HepG2 (cell line): ENCODE measurements around the gene CENPP. TPM values are rescaled to one million over a fixed set of nuclear protein-coding genes. Genes with fewer than 3 reads are reported as not detected.

Experiments used
- AGO2 ChIP-seq: fragments of 200-400 bp; formaldehyde crosslinking; optimal IDR thresholded peaks from 2 replicates; pipeline ENCODE3; 2017; ENCODE audit warnings: mild to moderate bottlenecking, low read depth, low read length, moderate library complexity
- DMTF1 ChIP-seq: sonication (generic); formaldehyde crosslinking; IDR thresholded peaks from 2 replicates; pipeline ENCODE4 v1.4.0; 2020; ENCODE audit warnings: mild to moderate bottlenecking, missing genetic modification reagents
- FOXA1 ChIP-seq, 2 experiments: fragments of 450-650 bp in 1 of 2; sonication (generic) in 1 of 2; formaldehyde crosslinking in 1 of 2; IDR thresholded peaks; 2 replicates each; pipeline versions ENCODE4 v1.4.0 to v1.6.1; 2016 to 2020; ENCODE audit warnings: missing genetic modification reagents in 1 of 2
- GABPA ChIP-seq, 2 experiments: IDR thresholded peaks; 2 replicates each; pipeline ENCODE4 v1.6.1; 2011 to 2016; ENCODE audit warnings: low read depth in 2 of 2, low read length in 1 of 2, missing biosample characterization in 1 of 2, missing genetic modification characterization in 1 of 2
- GABPB1 ChIP-seq: IDR thresholded peaks from 2 replicates; pipeline ENCODE4 v1.6.1; 2016; ENCODE audit warnings: mild to moderate bottlenecking, missing genetic modification reagents, moderate library complexity, missing compliant biosample characterization
- HNRNPL ChIP-seq: fragments of 200-400 bp; formaldehyde crosslinking; IDR thresholded peaks from 2 replicates; pipeline ENCODE4 v1.6.1; 2017; ENCODE audit warnings: mild to moderate bottlenecking, low read depth, low read length
- MIER3 ChIP-seq: IDR thresholded peaks from 2 replicates; pipeline ENCODE4 v1.6.1; 2016; ENCODE audit warnings: missing compliant biosample characterization, borderline replicate concordance
- MTF2 ChIP-seq: sonication (generic); formaldehyde crosslinking; IDR thresholded peaks from 2 replicates; pipeline ENCODE4 v1.5.0; 2020; ENCODE audit warnings: missing genetic modification reagents, borderline replicate concordance
- POGZ ChIP-seq: sonication (generic); formaldehyde crosslinking; IDR thresholded peaks from 2 replicates; pipeline ENCODE4 v1.4.0; 2020; ENCODE audit warnings: mild to moderate bottlenecking, missing genetic modification reagents
- TMF1 ChIP-seq: sonication (generic); formaldehyde crosslinking; IDR thresholded peaks from 2 replicates; pipeline ENCODE4 v1.8.1; 2022; ENCODE audit warnings: low read depth, missing genetic modification reagents
- ZNF724P ChIP-seq: sonication (generic); formaldehyde crosslinking; IDR thresholded peaks from 2 replicates; pipeline ENCODE4 v1.8.0; 2022; ENCODE audit warnings: missing genetic modification reagents, borderline replicate concordance
- ZNF788 ChIP-seq: sonication (generic); formaldehyde crosslinking; IDR thresholded peaks from 2 replicates; pipeline ENCODE4 v1.5.0; 2020; ENCODE audit warnings: mild to moderate bottlenecking, missing genetic modification reagents, borderline replicate concordance
- polyA plus RNA-seq, 8 experiments: library from polyadenylated mRNA; depleted of rRNA in 3 of 8; stranded (reverse) in 7 of 8; unstranded in 1 of 8; fragments of >200 nt; fragmentation: Illumina TruSeq in 4 of 8; extraction: Trizol in 4 of 8; gene quantifications; 2 replicates each; pipeline versions ENCODE4 v1.2.1 to v1.2.3, GENCODE V29; 2011 to 2016; ENCODE audit warnings: low read depth in 4 of 8, missing spikeins in 1 of 8, mixed read lengths in 1 of 8; ENCODE audit not compliant: insufficient read depth in 1 of 8
- total RNA-seq, 5 experiments: library from RNA; depleted of rRNA; stranded (reverse); fragments of >200 nt; fragmentation: Illumina TruSeq; extraction: Trizol; gene quantifications; 2 replicates each; pipeline ENCODE4 v1.2.3, GENCODE V29; 2016; ENCODE audit warnings: low read depth in 1 of 5
- TF ChIP-seq, protein P1 (sequence below): sonication (generic); formaldehyde crosslinking; IDR thresholded peaks from 2 replicates; pipeline ENCODE4 v1.8.0; 2022; ENCODE audit warnings: missing genetic modification reagents, mild to moderate bottlenecking, moderate library complexity, borderline replicate concordance
- TF ChIP-seq, protein P2 (sequence below): sonication (generic); formaldehyde crosslinking; IDR thresholded peaks from 2 replicates; pipeline ENCODE4 v1.5.1; 2020; ENCODE audit warnings: mild to moderate bottlenecking, missing genetic modification reagents, borderline replicate concordance
- TF ChIP-seq, protein P3 (sequence below): sonication (generic); formaldehyde crosslinking; IDR thresholded peaks from 2 replicates; pipeline ENCODE4 v1.4.0; 2020; ENCODE audit warnings: missing genetic modification reagents
- TF ChIP-seq, protein P4 (sequence below): sonication (generic); formaldehyde crosslinking; IDR thresholded peaks from 2 replicates; pipeline ENCODE4 v1.5.0; 2020; ENCODE audit warnings: mild to moderate bottlenecking, low read depth, missing genetic modification reagents, borderline replicate concordance

Gene CENPP
- total and polyA plus RNA-seq, 2 of the 13 experiments (the other 11 are each of a cell fraction or from before 2014, with no cell fraction given), result 2.0 to 11.4 TPM

GRCh38 chr9:92616655-92617111 lies 290.9 kb downstream of the CENPP start (continued):
- TF ChIP-seq, protein P1, sequence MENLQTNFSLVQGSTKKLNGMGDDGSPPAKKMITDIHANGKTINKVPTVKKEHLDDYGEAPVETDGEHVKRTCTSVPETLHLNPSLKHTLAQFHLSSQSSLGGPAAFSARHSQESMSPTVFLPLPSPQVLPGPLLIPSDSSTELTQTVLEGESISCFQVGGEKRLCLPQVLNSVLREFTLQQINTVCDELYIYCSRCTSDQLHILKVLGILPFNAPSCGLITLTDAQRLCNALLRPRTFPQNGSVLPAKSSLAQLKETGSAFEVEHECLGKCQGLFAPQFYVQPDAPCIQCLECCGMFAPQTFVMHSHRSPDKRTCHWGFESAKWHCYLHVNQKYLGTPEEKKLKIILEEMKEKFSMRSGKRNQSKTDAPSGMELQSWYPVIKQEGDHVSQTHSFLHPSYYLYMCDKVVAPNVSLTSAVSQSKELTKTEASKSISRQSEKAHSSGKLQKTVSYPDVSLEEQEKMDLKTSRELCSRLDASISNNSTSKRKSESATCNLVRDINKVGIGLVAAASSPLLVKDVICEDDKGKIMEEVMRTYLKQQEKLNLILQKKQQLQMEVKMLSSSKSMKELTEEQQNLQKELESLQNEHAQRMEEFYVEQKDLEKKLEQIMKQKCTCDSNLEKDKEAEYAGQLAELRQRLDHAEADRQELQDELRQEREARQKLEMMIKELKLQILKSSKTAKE, result no peak
- TF ChIP-seq MIER3 (CRISPR knock-in tag) (peak; percentile 39; the same call in 1 of the 2 replicates), HNRNPL (no peak), ZNF788 (CRISPR knock-in tag) (no peak; the same call in 1 of the 2 replicates), ZNF724P (CRISPR knock-in tag) (no peak; the same call in 1 of the 2 replicates), GABPB1 (peak; percentile 20; the same call in 1 of the 2 replicates), AGO2 (no peak), DMTF1 (CRISPR knock-in tag) (no peak), FOXA1 (IDR thresholded peaks at IDR 0.05) (no peak), FOXA1 (CRISPR knock-in tag; IDR thresholded peaks at IDR 0.05) (peak; percentile 70), TMF1 (CRISPR knock-in tag) (no peak), GABPA (IDR thresholded peaks at IDR 0.05; ENCODE audit: low read depth, low read length) (no peak), GABPA (CRISPR knock-in tag; IDR thresholded peaks at IDR 0.05; ENCODE audit: low read depth) (peak; percentile 58; the same call in 1 of the 2 replicates), MTF2 (no peak), POGZ (peak; percentile 24; the same call in 1 of the 2 replicates)
- TF ChIP-seq, protein P2, sequence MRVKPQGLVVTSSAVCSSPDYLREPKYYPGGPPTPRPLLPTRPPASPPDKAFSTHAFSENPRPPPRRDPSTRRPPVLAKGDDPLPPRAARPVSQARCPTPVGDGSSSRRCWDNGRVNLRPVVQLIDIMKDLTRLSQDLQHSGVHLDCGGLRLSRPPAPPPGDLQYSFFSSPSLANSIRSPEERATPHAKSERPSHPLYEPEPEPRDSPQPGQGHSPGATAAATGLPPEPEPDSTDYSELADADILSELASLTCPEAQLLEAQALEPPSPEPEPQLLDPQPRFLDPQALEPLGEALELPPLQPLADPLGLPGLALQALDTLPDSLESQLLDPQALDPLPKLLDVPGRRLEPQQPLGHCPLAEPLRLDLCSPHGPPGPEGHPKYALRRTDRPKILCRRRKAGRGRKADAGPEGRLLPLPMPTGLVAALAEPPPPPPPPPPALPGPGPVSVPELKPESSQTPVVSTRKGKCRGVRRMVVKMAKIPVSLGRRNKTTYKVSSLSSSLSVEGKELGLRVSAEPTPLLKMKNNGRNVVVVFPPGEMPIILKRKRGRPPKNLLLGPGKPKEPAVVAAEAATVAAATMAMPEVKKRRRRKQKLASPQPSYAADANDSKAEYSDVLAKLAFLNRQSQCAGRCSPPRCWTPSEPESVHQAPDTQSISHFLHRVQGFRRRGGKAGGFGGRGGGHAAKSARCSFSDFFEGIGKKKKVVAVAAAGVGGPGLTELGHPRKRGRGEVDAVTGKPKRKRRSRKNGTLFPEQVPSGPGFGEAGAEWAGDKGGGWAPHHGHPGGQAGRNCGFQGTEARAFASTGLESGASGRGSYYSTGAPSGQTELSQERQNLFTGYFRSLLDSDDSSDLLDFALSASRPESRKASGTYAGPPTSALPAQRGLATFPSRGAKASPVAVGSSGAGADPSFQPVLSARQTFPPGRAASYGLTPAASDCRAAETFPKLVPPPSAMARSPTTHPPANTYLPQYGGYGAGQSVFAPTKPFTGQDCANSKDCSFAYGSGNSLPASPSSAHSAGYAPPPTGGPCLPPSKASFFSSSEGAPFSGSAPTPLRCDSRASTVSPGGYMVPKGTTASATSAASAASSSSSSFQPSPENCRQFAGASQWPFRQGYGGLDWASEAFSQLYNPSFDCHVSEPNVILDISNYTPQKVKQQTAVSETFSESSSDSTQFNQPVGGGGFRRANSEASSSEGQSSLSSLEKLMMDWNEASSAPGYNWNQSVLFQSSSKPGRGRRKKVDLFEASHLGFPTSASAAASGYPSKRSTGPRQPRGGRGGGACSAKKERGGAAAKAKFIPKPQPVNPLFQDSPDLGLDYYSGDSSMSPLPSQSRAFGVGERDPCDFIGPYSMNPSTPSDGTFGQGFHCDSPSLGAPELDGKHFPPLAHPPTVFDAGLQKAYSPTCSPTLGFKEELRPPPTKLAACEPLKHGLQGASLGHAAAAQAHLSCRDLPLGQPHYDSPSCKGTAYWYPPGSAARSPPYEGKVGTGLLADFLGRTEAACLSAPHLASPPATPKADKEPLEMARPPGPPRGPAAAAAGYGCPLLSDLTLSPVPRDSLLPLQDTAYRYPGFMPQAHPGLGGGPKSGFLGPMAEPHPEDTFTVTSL (CRISPR knock-in tag), result peak; percentile 90
- TF ChIP-seq, protein P3, sequence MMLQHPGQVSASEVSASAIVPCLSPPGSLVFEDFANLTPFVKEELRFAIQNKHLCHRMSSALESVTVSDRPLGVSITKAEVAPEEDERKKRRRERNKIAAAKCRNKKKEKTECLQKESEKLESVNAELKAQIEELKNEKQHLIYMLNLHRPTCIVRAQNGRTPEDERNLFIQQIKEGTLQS (CRISPR knock-in tag), result no peak
- TF ChIP-seq, protein P4, sequence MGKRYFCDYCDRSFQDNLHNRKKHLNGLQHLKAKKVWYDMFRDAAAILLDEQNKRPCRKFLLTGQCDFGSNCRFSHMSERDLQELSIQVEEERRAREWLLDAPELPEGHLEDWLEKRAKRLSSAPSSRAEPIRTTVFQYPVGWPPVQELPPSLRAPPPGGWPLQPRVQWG, result no peak
